GM23338 (cell line): Measurements from ENCODE around the gene MAD1L1. TPM values are rescaled to one million over a fixed set of nuclear protein-coding genes. Genes with fewer than 3 reads are reported as not detected.

ENCODE experiments used
- ATAC-seq: fragments of 200-7000 bp; cut with Tn5 transposase; 3 replicates; pipeline ENCODE4 v1.9.1; 2020
- DNase-seq: peaks from one replicate; pipeline ENCODE4 v3.0.0-alpha.2; 2015; ENCODE audit warnings: low spot score
- H2AFZ ChIP-seq: fragments of 200-600 bp; sonication (generic); 2 replicates; pipeline ENCODE4 v1.8.0; 2016; ENCODE audit warnings: antibody characterized with exemption, mild to moderate bottlenecking, moderate library complexity
- H3F3A ChIP-seq: fragments of 200-600 bp; sonication (generic); replicated peaks from 2 replicates; pipeline ENCODE4 v1.8.0; 2017; ENCODE audit warnings: antibody characterized with exemption, mixed run types, low read depth
- H3K27ac ChIP-seq: fragments of 200-600 bp; sonication (generic); 2 replicates; pipeline ENCODE4 v1.6.1; 2016; ENCODE audit warnings: low read depth
- H3K27me3 ChIP-seq: fragments of 200-600 bp; sonication (generic); 2 replicates; pipeline ENCODE4 v1.8.0; 2016; ENCODE audit warnings: mild to moderate bottlenecking, mixed run types, moderate library complexity; ENCODE audit not compliant: insufficient read depth
- H3K36me3 ChIP-seq: fragments of 200-600 bp; sonication (generic); 2 replicates; pipeline ENCODE4 v1.8.0; 2016; ENCODE audit warnings: mild to moderate bottlenecking; ENCODE audit not compliant: insufficient read depth
- H3K4me1 ChIP-seq: fragments of 200-600 bp; sonication (generic); 2 replicates; pipeline ENCODE4 v1.8.0; 2016; ENCODE audit warnings: mild to moderate bottlenecking, moderate library complexity; ENCODE audit not compliant: insufficient read depth
- H3K4me2 ChIP-seq: fragments of 200-600 bp; sonication (generic); 2 replicates; pipeline ENCODE4 v1.7.1; 2017; ENCODE audit warnings: mixed run types
- H3K4me3 ChIP-seq: fragments of 200-600 bp; sonication (generic); 2 replicates; pipeline ENCODE4 v1.6.1; 2016; ENCODE audit warnings: mixed run types
- H3K79me2 ChIP-seq: fragments of 200-600 bp; sonication (generic); replicated peaks from 2 replicates; pipeline ENCODE4 v1.8.0; 2017; ENCODE audit warnings: mild to moderate bottlenecking; ENCODE audit not compliant: insufficient read depth
- H3K9me2 ChIP-seq: fragments of 200-600 bp; sonication (generic); 2 replicates; pipeline ENCODE4 v1.8.0; 2017; ENCODE audit not compliant: insufficient read depth
- H4K20me1 ChIP-seq: fragments of 200-600 bp; sonication (generic); replicated peaks from 2 replicates; pipeline ENCODE4 v1.8.0; 2017; ENCODE audit warnings: mild to moderate bottlenecking; ENCODE audit not compliant: insufficient read depth
- H3K27ac Mint-ChIP-seq: 2 replicates; pipeline ENCODE4 v1.8.0; 2020; ENCODE audit warnings: inconsistent platforms, mild to moderate bottlenecking, moderate library complexity, mixed read lengths
- H3K27me3 Mint-ChIP-seq: 3 replicates; pipeline ENCODE4 v1.8.0; 2022; ENCODE audit warnings: low read depth, mild to moderate bottlenecking, moderate library complexity, mixed read lengths, inconsistent platforms; ENCODE audit not compliant: insufficient read depth, poor library complexity
- H3K36me3 Mint-ChIP-seq: 3 replicates; pipeline ENCODE4 v1.8.0; 2021; ENCODE audit warnings: low read depth, mild to moderate bottlenecking, inconsistent platforms, moderate library complexity, mixed read lengths
- H3K4me1 Mint-ChIP-seq: 3 replicates; pipeline ENCODE4 v1.8.0; 2020; ENCODE audit warnings: mild to moderate bottlenecking, inconsistent platforms, mixed read lengths
- H3K4me3 Mint-ChIP-seq: 3 replicates; pipeline ENCODE4 v1.8.0; 2021; ENCODE audit warnings: moderate library complexity, mild to moderate bottlenecking, inconsistent platforms, mixed read lengths
- H3K9me3 Mint-ChIP-seq: 3 replicates; pipeline ENCODE4 v1.8.0; 2020; ENCODE audit warnings: moderate library complexity, mild to moderate bottlenecking, inconsistent platforms, mixed read lengths
- CREB1 ChIP-seq: fragments of 250-450 bp; sonication (Bioruptor Pico); IDR thresholded peaks from 2 replicates; pipeline ENCODE4 v1.5.0; 2020; ENCODE audit warnings: low read depth, mild to moderate bottlenecking, moderate library complexity
- CTCF ChIP-seq, 2 experiments: fragments of 200-600 bp in 1 of 2; sonication (generic) in 1 of 2; conservative IDR thresholded peaks; 2 replicates each; pipeline versions ENCODE4 v1.5.1 to v1.6.1; 2016 to 2017; ENCODE audit warnings: antibody characterized with exemption in 2 of 2, low read depth in 2 of 2, mild to moderate bottlenecking in 2 of 2, moderate library complexity in 1 of 2
- EZH2 ChIP-seq: fragments of 200-600 bp; sonication (generic); IDR thresholded peaks from one replicate; pipeline ENCODE4 v1.8.0; 2017; ENCODE audit warnings: antibody characterized with exemption, mild to moderate bottlenecking, low read depth; ENCODE audit not compliant: unreplicated experiment
- EZH2phosphoT487 ChIP-seq: fragments of 200-600 bp; sonication (generic); IDR thresholded peaks from one replicate; pipeline ENCODE4 v1.8.1; 2018; ENCODE audit warnings: antibody characterized with exemption; ENCODE audit not compliant: unreplicated experiment
- NANOG ChIP-seq: IDR thresholded peaks from 2 replicates; pipeline ENCODE4 v1.6.1; 2016; ENCODE audit warnings: antibody characterized with exemption, borderline replicate concordance
- POLR2AphosphoS5 ChIP-seq: IDR thresholded peaks from 2 replicates; pipeline ENCODE4 v1.6.1; 2016; ENCODE audit warnings: antibody characterized with exemption, low read depth
- STAT1 ChIP-seq: IDR thresholded peaks from one replicate; pipeline ENCODE4 v1.6.1; 2016; ENCODE audit warnings: antibody characterized with exemption; ENCODE audit not compliant: unreplicated experiment
- ZNF114 ChIP-seq: fragments of 250-450 bp; sonication (Bioruptor Pico); IDR thresholded peaks from 2 replicates; pipeline ENCODE4 v1.5.0; 2020; ENCODE audit warnings: mild to moderate bottlenecking, moderate library complexity
- ZNF331 ChIP-seq: fragments of 250-450 bp; sonication (Bioruptor Pico); IDR thresholded peaks from 2 replicates; pipeline ENCODE4 v1.5.0; 2020; ENCODE audit warnings: low read depth, mild to moderate bottlenecking, moderate library complexity
- ZNF462 ChIP-seq: fragments of 250-450 bp; sonication (Bioruptor Pico); IDR thresholded peaks from 2 replicates; pipeline ENCODE4 v1.5.0; 2020; ENCODE audit warnings: mild to moderate bottlenecking, moderate library complexity
- polyA plus RNA-seq: library from polyadenylated mRNA; unstranded; fragments of >200 nt; fragmentation: Nextera tagmentation; extraction: Ambion mirVana; gene quantifications from 2 replicates; pipeline ENCODE4 v1.2.1, GENCODE V29; 2016
- total RNA-seq: library from RNA; depleted of rRNA; stranded (reverse); fragments of >200 nt; shearing (Covaris generic); gene quantifications from 2 replicates; pipeline ENCODE4 v1.2.3, GENCODE V29; 2014
- TF ChIP-seq, protein P1 (sequence below): IDR thresholded peaks from 2 replicates; pipeline ENCODE4 v1.6.1; 2016; ENCODE audit warnings: antibody characterized with exemption

Gene MAD1L1
- total and polyA plus RNA-seq, 2 experiments from 2014 or later: 40.3 to 59.3 TPM

DNA sequence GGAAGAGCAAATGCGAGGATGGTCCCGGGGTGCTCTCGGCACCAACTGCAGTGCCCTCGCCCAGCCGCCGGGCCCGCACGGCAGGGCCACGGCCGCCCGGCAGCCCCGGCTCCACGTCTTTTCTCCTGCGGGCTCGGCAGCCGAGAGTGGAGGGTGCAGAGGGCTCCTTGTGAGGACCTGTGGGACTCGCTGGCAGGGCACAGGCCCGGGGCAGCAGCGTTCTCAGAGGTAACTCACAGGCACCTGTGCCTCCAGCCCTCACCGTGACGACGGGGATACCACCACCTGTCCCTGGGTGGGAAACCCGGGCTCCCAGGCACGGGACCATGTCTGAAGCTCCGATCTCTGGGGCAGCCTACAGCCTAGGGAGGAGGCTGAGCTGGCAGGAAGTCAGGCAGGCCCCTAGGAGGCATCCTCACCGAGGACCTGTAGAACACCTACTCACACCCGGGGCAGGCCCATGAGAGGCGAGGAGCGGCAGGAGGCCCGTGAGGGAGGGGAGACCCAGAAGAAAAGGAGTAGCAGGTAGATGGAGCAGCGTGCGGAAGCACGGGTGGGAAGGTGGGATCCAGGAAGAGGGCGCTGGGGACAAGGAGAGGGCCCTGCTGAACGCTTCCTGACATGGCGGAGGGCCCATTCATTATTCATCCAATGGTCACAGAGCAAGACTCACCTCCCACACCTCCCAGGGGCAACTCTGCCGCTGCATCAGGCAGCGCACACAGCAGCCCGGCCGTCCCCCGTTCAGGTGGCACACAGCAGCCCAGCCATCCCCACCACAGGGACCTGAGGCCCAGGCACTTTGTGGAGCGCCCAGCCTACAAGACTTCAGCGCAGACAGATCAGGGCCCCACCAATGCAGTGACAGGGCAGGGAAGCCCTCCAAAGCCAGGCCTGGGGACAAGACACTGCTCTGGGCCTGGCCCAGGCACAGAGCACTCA is 244.9 kb downstream of the MAD1L1 start:
- Histone ChIP-seq H3K4me1 (no peaks in the 10 kb centered on the region), H4K20me1 (no peaks in the 10 kb centered on the region), H3K4me2 (no peak overlapping the region), H3K79me2 (0 out of 2 replicates have a peak, but pooled peaks cover 4% of the 10 kb centered on the region), H3K27ac (peak overlapping the region; percentile 26; the same call in 1 of the 2 replicates), H3K9me2 (no peaks in the 10 kb centered on the region), H3K27me3 (no peaks in the 10 kb centered on the region), H3K36me3 (no peaks in the 10 kb centered on the region), H2AFZ (no peak overlapping the region), H3K4me3 (no peak overlapping the region), H3F3A (no peaks in the 10 kb centered on the region)
- H3K27me3 Mint-ChIP-seq: peaks cover 3% of the 10 kb centered on the region
- H3K4me1 Mint-ChIP-seq: peaks cover 4% of the 10 kb centered on the region; the same call in 2 of the 3 replicates
- peak overlapping the region; percentile 78; the same call in 1 of the 2 replicates for H3K27ac Mint-ChIP-seq
- no peak overlapping the region for H3K4me3 Mint-ChIP-seq
- no peak for DNase-seq
- no peak for TF ChIP-seq CREB1 (CRISPR knock-in tag)
- no peak for TF ChIP-seq ZNF331
- TF ChIP-seq STAT1: no peak
- TF ChIP-seq, protein P1, sequence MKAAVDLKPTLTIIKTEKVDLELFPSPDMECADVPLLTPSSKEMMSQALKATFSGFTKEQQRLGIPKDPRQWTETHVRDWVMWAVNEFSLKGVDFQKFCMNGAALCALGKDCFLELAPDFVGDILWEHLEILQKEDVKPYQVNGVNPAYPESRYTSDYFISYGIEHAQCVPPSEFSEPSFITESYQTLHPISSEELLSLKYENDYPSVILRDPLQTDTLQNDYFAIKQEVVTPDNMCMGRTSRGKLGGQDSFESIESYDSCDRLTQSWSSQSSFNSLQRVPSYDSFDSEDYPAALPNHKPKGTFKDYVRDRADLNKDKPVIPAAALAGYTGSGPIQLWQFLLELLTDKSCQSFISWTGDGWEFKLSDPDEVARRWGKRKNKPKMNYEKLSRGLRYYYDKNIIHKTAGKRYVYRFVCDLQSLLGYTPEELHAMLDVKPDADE: no peak
- TF ChIP-seq POLR2AphosphoS5: no peak
- TF ChIP-seq EZH2phosphoT487: no peak
- no peak for TF ChIP-seq NANOG
- ATAC-seq: peak; percentile 45
- no peaks in the 10 kb centered on the region for H3K9me3 Mint-ChIP-seq
- no peaks in the 10 kb centered on the region for H3K36me3 Mint-ChIP-seq

- H3K4me1 ChIP-seq: no peaks in the 10 kb centered on the region
- ATAC-seq (no peak), DNase-seq (no peak)
- no peaks in the 10 kb centered on the region for H3K36me3 Mint-ChIP-seq
- no peak overlapping the region for H3K4me3 ChIP-seq
- no peak overlapping the region for H3K4me2 ChIP-seq
- peaks cover 3% of the 10 kb centered on the region for H3K27me3 Mint-ChIP-seq
- 0 out of 2 replicates have a peak, but pooled peaks cover 4% of the 10 kb centered on the region for H3K79me2 ChIP-seq
- no peaks in the 10 kb centered on the region; the same call in 2 of the 3 replicates for H3K4me1 Mint-ChIP-seq
- H3K36me3 ChIP-seq: no peaks in the 10 kb centered on the region
- H3K4me3 Mint-ChIP-seq: no peak overlapping the region
- H2AFZ ChIP-seq: no peak overlapping the region
- no peaks in the 10 kb centered on the region for H3F3A ChIP-seq
- peak overlapping the region; percentile 56; the same call in 1 of the 2 replicates for H3K27ac Mint-ChIP-seq
- H3K9me3 Mint-ChIP-seq: no peaks in the 10 kb centered on the region
- no peaks in the 10 kb centered on the region for H4K20me1 ChIP-seq
- H3K27me3 ChIP-seq: no peaks in the 10 kb centered on the region
- no peak overlapping the region for H3K27ac ChIP-seq
- H3K9me2 ChIP-seq: no peaks in the 10 kb centered on the region
- no peak for TF ChIP-seq CREB1 (CRISPR knock-in tag)
- TF ChIP-seq ZNF331: no peak
- no peak for TF ChIP-seq ZNF114
- TF ChIP-seq POLR2AphosphoS5: no peak
- TF ChIP-seq EZH2: no peak
- TF ChIP-seq CTCF (conservative IDR thresholded peaks at IDR 0.05; ENCODE audit: low read depth in 2 of 2): no peak
- TF ChIP-seq ZNF462 (CRISPR knock-in tag): no peak
Observed at GRCh38 chr7:1987084-1987535, 245.6 kb downstream of the MAD1L1 start.
